Esophagus squamous epithelium (tissue), 4 donors: ENCODE measurements around the gene CDKN2A.

ENCODE experiments used
- CTCF ChIP-seq, 6 experiments: fragments of 450-650 bp in 4 of 6; fragments of 200-600 bp in 2 of 6; sonication (generic) in 2 of 6; IDR thresholded peaks; one replicate each; pipeline ENCODE4 v1.5.1; 2016 to 2019; ENCODE audit warnings: antibody characterized with exemption in 6 of 6, mild to moderate bottlenecking in 4 of 6, moderate library complexity in 4 of 6
- POLR2A ChIP-seq, 4 donors: fragments of 450-650 bp; IDR thresholded peaks; one replicate each; pipeline ENCODE4 v1.6.1; 2017; ENCODE audit warnings: antibody characterized with exemption in 4 of 4, mild to moderate bottlenecking in 4 of 4, moderate library complexity in 3 of 4

GRCh38 chr9:21936161-21936560, 58.0 kb downstream of the CDKN2A start:
- TF ChIP-seq CTCF (IDR thresholded peaks at IDR 0.05) (no peak), POLR2A (IDR thresholded peaks at IDR 0.05) (no peak)
